HepG2 (cell line): ENCODE results near the gene UBE4A. TPM values are rescaled to one million over a fixed set of nuclear protein-coding genes. Genes with fewer than 3 reads are reported as not detected.
A peak's percentile ranks its signal among the peaks of the same experiment; 100 is the strongest.

Experiments used
- ATAC-seq: fragments of 200-7000 bp; cut with Tn5 transposase; 3 replicates; pipeline ENCODE4 v1.9.1; 2020; ENCODE audit warnings: mild to moderate bottlenecking, moderate library complexity
- BruUV-seq: library from RNA; stranded (reverse); fragments of 400-500 nt; replicated peaks from 2 replicates; lab custom pipeline; 2021; lab: Mats Ljungman, UMichigan
- CTCF ChIA-PET: fragments of 300-600 bp; formaldehyde crosslinking; extraction: SDS; loops from one replicate; lab custom pipeline; 2021; ENCODE audit warnings: low total read pairs, inconsistent platforms, low intra/inter-chr PET ratio; lab: Yijun Ruan, JAX
- POLR2A ChIA-PET: fragments of 350-600 bp; sonication (Branson Sonifier 250); formaldehyde crosslinking; loops from one replicate; lab custom pipeline; 2020; ENCODE audit warnings: antibody characterized with exemption, inconsistent platforms; lab: Yijun Ruan, JAX
- DNase-seq: peaks from one replicate; pipeline ENCODE4 v3.0.0-alpha.2; 2015; ENCODE audit warnings: low spot score
- FAIRE-seq: peaks from 3 replicates; lab custom pipeline; 2011; peaks lifted over from hg19 to GRCh38; lab: Jason Lieb, UNC
- H2AFZ ChIP-seq: one replicate; pipeline ENCODE4 v1.6.1; 2011; ENCODE audit warnings: low read length, inconsistent platforms
- H3K27ac ChIP-seq: fragments of 300-600 bp; 3 replicates; pipeline ENCODE4 v1.8.0; 2011; ENCODE audit warnings: mixed run types, mild to moderate bottlenecking, mixed read lengths, low read length, inconsistent platforms; ENCODE audit not compliant: insufficient read depth; ENCODE audit errors: extremely low read length
- H3K27me3 ChIP-seq, 2 experiments: fragments of 200-600 bp in 1 of 2; 2 replicates in 1 of 2; 3 replicates in 1 of 2; pipeline versions ENCODE4 v1.6.0 to v1.8.0; 2011; ENCODE audit warnings: low read length in 2 of 2, mild to moderate bottlenecking in 2 of 2, moderate library complexity in 2 of 2, inconsistent platforms in 1 of 2; ENCODE audit not compliant: insufficient read depth in 2 of 2, control insufficient read depth in 1 of 2
- H3K36me3 ChIP-seq, 2 experiments: fragments of 200-600 bp in 1 of 2; replicated peaks in 1 of 2; 2 replicates in 1 of 2; 3 replicates in 1 of 2; pipeline versions ENCODE4 v1.5.1 to v1.8.0; 2011; ENCODE audit warnings: low read length in 2 of 2, inconsistent platforms in 1 of 2; ENCODE audit not compliant: insufficient read depth in 2 of 2, control insufficient read depth in 1 of 2
- H3K4me1 ChIP-seq: 2 replicates; pipeline ENCODE4 v1.5.1; 2012; ENCODE audit warnings: low read length, inconsistent platforms; ENCODE audit not compliant: insufficient read depth
- H3K4me2 ChIP-seq: 2 replicates; pipeline ENCODE4 v1.6.0; 2011; ENCODE audit warnings: low read depth, low read length, inconsistent platforms
- H3K4me3 ChIP-seq, 3 experiments: fragments of 200-600 bp in 1 of 3; sonication (generic), shearing (Covaris generic) in 1 of 3; replicated peaks in 1 of 3; 2 replicates each; pipeline ENCODE4 v1.5.1; 2011 to 2016; ENCODE audit warnings: low read length in 3 of 3, inconsistent platforms in 2 of 3, low read depth in 2 of 3, mild to moderate bottlenecking in 2 of 3, control low read depth in 1 of 3, mixed read lengths in 1 of 3; ENCODE audit not compliant: insufficient read depth in 1 of 3
- H3K79me2 ChIP-seq: one replicate; pipeline ENCODE4 v1.6.1; 2011; ENCODE audit warnings: low read length, inconsistent platforms; ENCODE audit not compliant: insufficient read depth
- H3K9ac ChIP-seq: 2 replicates; pipeline ENCODE4 v1.6.0; 2011; ENCODE audit warnings: mild to moderate bottlenecking, low read depth, low read length, inconsistent platforms; ENCODE audit not compliant: insufficient read depth
- H3K9me3 ChIP-seq: 2 replicates; pipeline ENCODE4 v1.5.1; 2012; ENCODE audit warnings: mild to moderate bottlenecking, low read length
- H4K20me1 ChIP-seq: 2 replicates; pipeline ENCODE4 v1.6.0; 2011; ENCODE audit warnings: inconsistent platforms, mild to moderate bottlenecking, low read length, moderate library complexity; ENCODE audit not compliant: insufficient read depth
- SAP130 ChIP-seq: IDR thresholded peaks from 2 replicates; pipeline ENCODE4 v1.6.1; 2016; ENCODE audit warnings: low read depth
- ZBTB38 ChIP-seq: sonication (generic); formaldehyde crosslinking; IDR thresholded peaks from 2 replicates; pipeline ENCODE4 v1.5.1; 2020; ENCODE audit warnings: mild to moderate bottlenecking, missing genetic modification reagents
- ZNF772 ChIP-seq: sonication (generic); formaldehyde crosslinking; IDR thresholded peaks from 2 replicates; pipeline ENCODE4 v1.5.0; 2020; ENCODE audit warnings: mild to moderate bottlenecking, missing genetic modification reagents
- WGBS: methylation state at CpG from one replicate; pipeline ENCODE4 v1.1.6; 2017; ENCODE audit warnings: low lambda C conversion rate; 5-methylcytosine and 5-hydroxymethylcytosine counted together
- in situ Hi-C: cut with HindIII; loops from 2 replicates; pipeline ENCODE4 v1.10.0; 2017; ENCODE audit warnings: low pct_unique_long_range_greater_than_20kb; ENCODE audit not compliant: extremely low pct_ligation_motif_present
- intact Hi-C: fragments of 100-400 bp; cut with micrococcal nuclease; formaldehyde crosslinking; loops from one replicate; pipeline ENCODE4 v1.10.0; 2022; ENCODE audit not compliant: unreplicated experiment
- polyA plus RNA-seq, 8 experiments: library from polyadenylated mRNA; depleted of rRNA in 3 of 8; stranded (reverse) in 7 of 8; unstranded in 1 of 8; fragments of >200 nt; fragmentation: Illumina TruSeq in 4 of 8; extraction: Trizol in 4 of 8; gene quantifications; 2 replicates each; pipeline versions ENCODE4 v1.2.1 to v1.2.3, GENCODE V29; 2011 to 2016; ENCODE audit warnings: low read depth in 4 of 8, missing spikeins in 1 of 8, mixed read lengths in 1 of 8; ENCODE audit not compliant: insufficient read depth in 1 of 8
- total RNA-seq, 5 experiments: library from RNA; depleted of rRNA; stranded (reverse); fragments of >200 nt; fragmentation: Illumina TruSeq; extraction: Trizol; gene quantifications; 2 replicates each; pipeline ENCODE4 v1.2.3, GENCODE V29; 2016; ENCODE audit warnings: low read depth in 1 of 5
- TF ChIP-seq, protein P1 (sequence below): sonication (generic); formaldehyde crosslinking; IDR thresholded peaks from 2 replicates; pipeline ENCODE4 v1.5.0; 2020; ENCODE audit warnings: mild to moderate bottlenecking, missing genetic modification reagents, borderline replicate concordance

UBE4A gene
- total and polyA plus RNA-seq, 2 of the 13 experiments (the other 11 are each of a cell fraction or from before 2014, with no cell fraction given), result 15.1 to 32.7 TPM

DNA sequence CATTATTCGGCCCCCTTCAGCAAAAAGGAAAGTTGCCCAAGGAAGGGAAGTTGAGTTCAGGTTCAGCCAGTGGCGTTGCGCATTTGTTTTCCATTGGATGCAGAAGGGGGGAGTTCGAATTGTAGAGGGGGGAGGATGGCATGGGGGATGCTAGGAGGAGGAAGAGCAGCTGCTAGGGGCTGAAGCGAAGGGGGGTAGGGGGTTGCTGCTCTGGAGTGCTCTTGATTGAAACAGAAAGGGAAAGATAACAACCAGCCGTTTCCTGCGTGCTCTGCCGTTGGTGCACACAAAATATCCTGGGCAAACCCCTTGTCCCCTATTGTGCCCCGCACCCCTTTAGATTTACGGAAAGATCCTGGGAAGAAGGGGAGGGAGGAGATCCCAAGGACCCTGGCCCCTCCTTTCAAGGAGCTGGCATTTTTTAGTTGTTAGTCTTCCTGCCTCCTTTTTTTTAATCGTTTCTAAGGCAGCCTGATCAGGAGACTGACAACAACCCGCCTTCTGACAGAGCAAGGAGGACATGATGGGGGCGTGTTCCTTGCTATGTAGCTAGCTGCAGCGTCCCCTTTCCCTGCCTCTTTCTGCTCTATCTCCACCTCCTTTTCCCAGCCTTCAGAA is 79.0 kb downstream of the UBE4A start:
- H3K9ac ChIP-seq, result peak overlapping the region; percentile 84; the same call in 1 of the 2 replicates
- H2AFZ ChIP-seq, result no peak overlapping the region
- TF ChIP-seq ZNF772 (CRISPR knock-in tag) (peak; percentile 26; the same call in 1 of the 2 replicates), SAP130 (0 out of 2 replicates have a peak, but pooled peaks have one; percentile 11), ZBTB38 (CRISPR knock-in tag) (0 out of 2 replicates have a peak, but pooled peaks have one; percentile 22)
- TF ChIP-seq, protein P1, sequence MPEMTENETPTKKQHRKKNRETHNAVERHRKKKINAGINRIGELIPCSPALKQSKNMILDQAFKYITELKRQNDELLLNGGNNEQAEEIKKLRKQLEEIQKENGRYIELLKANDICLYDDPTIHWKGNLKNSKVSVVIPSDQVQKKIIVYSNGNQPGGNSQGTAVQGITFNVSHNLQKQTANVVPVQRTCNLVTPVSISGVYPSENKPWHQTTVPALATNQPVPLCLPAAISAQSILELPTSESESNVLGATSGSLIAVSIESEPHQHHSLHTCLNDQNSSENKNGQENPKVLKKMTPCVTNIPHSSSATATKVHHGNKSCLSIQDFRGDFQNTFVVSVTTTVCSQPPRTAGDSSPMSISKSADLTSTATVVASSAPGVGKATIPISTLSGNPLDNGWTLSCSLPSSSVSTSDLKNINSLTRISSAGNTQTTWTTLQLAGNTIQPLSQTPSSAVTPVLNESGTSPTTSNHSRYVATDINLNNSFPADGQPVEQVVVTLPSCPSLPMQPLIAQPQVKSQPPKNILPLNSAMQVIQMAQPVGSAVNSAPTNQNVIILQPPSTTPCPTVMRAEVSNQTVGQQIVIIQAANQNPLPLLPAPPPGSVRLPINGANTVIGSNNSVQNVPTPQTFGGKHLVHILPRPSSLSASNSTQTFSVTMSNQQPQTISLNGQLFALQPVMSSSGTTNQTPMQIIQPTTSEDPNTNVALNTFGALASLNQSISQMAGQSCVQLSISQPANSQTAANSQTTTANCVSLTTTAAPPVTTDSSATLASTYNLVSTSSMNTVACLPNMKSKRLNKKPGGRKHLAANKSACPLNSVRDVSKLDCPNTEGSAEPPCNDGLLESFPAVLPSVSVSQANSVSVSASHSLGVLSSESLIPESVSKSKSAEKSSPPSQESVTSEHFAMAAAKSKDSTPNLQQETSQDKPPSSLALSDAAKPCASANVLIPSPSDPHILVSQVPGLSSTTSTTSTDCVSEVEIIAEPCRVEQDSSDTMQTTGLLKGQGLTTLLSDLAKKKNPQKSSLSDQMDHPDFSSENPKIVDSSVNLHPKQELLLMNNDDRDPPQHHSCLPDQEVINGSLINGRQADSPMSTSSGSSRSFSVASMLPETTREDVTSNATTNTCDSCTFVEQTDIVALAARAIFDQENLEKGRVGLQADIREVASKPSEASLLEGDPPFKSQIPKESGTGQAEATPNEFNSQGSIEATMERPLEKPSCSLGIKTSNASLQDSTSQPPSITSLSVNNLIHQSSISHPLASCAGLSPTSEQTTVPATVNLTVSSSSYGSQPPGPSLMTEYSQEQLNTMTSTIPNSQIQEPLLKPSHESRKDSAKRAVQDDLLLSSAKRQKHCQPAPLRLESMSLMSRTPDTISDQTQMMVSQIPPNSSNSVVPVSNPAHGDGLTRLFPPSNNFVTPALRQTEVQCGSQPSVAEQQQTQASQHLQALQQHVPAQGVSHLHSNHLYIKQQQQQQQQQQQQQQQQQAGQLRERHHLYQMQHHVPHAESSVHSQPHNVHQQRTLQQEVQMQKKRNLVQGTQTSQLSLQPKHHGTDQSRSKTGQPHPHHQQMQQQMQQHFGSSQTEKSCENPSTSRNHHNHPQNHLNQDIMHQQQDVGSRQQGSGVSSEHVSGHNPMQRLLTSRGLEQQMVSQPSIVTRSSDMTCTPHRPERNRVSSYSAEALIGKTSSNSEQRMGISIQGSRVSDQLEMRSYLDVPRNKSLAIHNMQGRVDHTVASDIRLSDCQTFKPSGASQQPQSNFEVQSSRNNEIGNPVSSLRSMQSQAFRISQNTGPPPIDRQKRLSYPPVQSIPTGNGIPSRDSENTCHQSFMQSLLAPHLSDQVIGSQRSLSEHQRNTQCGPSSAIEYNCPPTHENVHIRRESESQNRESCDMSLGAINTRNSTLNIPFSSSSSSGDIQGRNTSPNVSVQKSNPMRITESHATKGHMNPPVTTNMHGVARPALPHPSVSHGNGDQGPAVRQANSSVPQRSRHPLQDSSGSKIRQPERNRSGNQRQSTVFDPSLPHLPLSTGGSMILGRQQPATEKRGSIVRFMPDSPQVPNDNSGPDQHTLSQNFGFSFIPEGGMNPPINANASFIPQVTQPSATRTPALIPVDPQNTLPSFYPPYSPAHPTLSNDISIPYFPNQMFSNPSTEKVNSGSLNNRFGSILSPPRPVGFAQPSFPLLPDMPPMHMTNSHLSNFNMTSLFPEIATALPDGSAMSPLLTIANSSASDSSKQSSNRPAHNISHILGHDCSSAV (CRISPR knock-in tag), result no peak
- 67% methylated on average over 14 of the region's 14 CpGs for WGBS
- H3K4me3 ChIP-seq, result peak overlapping the region; percentile 90 to 97 (median 92)
- no peak for ATAC-seq
- H3K4me1 ChIP-seq, result peaks cover 62% of the 10 kb centered on the region
- no peak overlapping the region for H3K27ac ChIP-seq
- H3K9me3 ChIP-seq, result no peaks in the 10 kb centered on the region
- no peak for FAIRE-seq
- in situ Hi-C loops, result no loop called here
- peaks cover 0 to 1% of the 10 kb centered on the region in 2 experiments; a peak in 2 of 5 replicates for H3K36me3 ChIP-seq
- H3K27me3 ChIP-seq, result no peaks in the 10 kb centered on the region
- no peak for DNase-seq
- CTCF ChIA-PET, result no interaction called here
- peaks cover 69% of the 10 kb centered on the region for H3K79me2 ChIP-seq
- intact Hi-C loops, result no loop called here
- peak overlapping the region; percentile 77 for H3K4me2 ChIP-seq
- BruUV-seq, result no TSS peak
- peaks cover 51% of the 10 kb centered on the region for H4K20me1 ChIP-seq
- POLR2A ChIA-PET, result no interaction called here
